G401 (cell line): Measurements from ENCODE around the gene KLHL26. TPM values are rescaled to one million over a fixed set of nuclear protein-coding genes. Genes with fewer than 3 reads are reported as not detected.

ENCODE experiments used
- DNase-seq: peaks from one replicate; pipeline ENCODE4 v3.0.0-alpha.2; 2015; ENCODE audit warnings: low spot score
- in situ Hi-C: cut with HindIII; loops from 2 replicates; pipeline ENCODE4 v1.10.0; 2016; ENCODE audit warnings: low sequenced_read_pairs, mixed read lengths
- total RNA-seq: library from RNA; depleted of rRNA; stranded (reverse); fragments of >200 nt; shearing (Covaris generic); gene quantifications from 2 replicates; pipeline ENCODE4 v1.2.3, GENCODE V29; 2014

The KLHL26 gene
- total RNA-seq, 1 experiment from 2014 or later, result 8.3 TPM

DNA sequence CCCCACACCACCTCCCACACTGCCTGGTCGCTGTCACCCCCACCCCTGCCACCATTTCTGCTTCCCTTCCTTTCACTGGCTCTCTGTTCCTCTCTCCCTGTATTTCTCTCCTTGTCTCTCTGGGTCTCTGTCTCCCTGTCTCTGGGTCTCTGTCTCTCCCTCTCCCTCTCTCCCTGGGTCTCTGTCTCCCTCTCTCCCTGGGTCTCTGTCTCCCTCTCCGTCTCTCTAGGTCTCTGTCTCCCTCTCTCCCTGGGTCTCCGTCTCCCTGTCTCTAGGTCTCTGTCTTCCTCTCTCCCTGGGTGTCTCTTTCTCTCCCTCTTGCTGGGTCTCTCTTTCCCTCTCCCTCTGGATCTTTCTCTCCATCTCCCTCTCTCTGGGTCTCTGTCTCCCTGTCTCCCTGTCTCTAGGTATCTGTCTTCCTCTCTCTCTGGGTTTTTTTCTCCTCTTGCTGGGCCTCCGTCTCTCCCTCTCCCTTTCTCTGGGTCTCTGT lies 21.6 kb downstream of the KLHL26 start:
- no peak for DNase-seq
- in situ Hi-C loops, result no loop called here

DNA sequence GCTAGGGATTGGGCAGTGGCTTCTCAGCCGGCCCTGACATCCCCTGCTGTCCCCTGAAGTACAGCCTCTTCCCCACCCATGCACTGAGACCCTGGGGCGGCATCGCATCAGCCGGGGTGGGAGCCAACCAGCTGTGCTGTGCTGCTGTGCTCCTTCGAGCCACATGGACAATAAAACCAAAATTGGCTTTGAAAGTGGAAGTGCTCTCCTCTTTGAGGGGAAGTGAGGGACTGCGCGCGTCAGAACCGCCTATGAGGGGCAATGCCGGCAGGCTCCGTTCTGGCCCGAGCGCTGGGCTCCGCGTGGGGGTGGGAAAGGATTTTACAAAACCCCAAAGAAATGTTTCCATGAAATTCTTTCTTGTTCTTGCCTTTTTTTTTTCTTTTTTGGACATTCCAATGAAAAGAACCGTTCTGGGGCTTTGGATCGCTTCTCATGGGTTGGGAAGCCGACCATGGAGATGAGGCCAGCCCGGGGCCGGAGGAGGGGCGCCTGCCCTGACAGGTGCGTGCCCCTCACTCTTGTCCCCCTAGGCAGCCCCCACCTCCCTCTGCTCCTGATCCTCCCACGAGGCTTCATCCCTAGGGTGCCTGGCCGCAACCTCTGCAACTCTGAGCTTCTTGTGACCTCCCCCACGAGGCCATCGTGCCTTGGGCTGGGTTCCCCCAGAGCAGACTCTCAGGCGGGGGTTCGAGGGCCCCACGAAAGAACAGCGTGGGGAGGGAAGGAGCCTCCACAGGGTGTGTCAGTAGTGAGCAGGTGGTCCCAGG lies 22.6 kb downstream of the KLHL26 start:
- no peak for DNase-seq
- in situ Hi-C loops, result no loop called here

DNA sequence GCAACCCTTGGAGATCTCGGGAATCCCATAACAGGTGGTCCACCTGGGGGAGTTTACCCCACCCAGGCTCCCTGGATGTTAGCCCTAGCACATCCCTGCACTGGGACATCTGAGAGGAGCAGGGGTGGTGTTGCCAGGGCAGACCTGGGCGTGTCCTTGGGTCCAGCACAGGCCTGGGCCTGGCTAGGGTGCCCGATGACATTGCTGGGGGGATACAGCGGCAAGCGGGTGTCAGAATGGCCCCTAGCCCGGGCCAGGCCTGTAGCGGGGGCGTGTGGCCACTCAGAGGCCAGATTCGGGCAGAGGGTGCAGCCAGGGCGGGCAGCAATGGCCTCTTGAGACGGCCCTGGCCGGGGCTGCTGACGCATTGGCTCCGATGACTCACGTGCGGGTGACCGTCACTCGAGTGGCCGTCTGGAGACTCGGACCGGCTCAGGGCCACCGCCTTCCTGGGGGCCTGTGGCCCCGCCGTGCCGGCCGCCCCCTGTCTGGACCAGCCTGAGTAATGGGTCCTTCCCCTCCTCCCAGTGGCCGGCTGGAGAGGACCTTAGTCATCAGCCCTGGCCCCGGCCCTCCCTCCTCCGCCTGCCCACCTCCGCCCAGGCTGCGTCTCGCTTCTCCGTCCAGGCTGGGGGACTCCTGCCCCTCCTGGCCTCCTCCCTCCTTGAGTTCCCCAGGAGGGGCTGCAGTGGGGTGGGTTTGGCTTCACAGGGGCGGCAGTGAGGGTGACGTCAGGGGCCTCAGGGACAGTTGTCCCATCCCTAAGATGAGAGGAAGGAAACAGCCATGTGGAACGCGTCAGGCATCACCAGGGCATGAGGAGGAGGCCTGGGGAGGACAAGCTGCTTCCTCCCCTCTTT lies 23.5 kb downstream of the KLHL26 start:
- in situ Hi-C loops, result no loop called here
- DNase-seq, result no peak

DNA sequence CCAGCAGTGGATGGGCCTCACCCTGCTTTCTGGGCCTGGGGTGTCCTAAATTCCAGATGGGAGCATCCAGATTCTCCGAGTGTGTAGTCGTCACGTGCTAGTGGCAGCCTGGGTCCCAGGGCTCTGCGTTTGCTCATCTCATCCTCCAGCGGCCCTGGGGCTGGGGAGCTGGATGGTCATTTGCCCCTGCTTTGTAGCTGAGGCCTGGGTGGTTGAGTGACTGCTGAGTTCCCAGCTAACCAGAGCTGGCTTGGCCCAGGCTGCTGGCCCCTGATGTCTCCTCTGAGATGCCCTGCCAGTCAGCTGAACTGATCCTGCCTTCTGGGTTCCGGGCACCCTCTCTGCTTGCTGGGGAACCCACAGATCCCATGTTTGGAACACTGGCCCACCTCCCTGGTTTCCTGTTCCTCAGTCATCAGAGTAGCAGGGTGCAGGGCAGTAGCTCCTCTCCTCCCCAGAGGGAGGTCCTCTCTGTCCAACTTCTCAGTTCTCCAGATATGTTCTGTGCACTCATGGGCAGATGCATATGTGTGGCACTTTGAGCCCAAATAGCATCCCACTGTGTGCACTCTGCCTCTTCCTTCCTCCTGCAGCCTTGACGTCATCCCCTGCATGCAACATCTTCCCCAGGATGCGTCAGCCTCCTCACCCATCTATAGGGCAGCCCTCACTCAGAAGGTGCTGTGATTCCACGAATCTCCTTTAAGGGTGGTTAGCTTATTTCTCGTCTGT lies 24.3 kb downstream of the KLHL26 start:
- in situ Hi-C loops, result no loop called here
- DNase-seq, result no peak

DNA sequence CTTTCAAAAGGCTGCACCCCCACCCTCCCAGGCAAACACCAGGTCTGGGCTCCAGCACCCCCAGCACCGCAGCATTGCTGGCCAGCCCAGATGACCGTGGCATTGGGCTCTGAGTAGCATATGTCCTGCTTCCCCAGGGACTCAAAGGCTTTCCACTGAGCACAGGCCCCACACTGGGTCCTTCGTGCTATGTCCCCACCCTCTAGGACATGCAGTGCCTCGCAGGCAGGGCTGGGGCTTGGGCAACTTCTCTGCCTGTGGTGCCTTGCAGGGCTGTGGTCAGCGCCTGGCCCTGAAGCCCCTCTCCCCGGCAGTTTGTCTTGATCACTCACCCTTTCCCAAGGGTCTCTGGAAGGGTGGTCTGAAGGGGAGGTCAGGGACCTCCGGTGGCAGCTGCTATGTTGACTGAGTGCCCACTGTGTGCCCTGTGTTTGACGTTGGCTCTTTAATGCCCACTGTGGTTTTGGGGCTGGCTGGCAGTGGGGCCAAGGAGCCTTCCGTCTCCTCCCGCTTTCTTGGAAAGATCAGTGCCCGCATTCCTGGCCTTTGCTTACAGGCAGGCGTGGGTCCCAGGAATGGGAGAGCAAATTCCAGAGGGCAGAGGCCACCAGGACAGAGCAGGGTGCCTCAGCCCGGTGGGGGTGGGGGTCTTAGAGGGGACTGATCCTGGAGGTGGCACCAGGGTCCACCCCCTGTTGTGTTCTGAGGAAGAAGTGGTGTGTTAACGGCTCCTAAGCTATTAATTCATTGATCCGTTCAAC lies 26.3 kb downstream of the KLHL26 start:
- DNase-seq, result no peak
- in situ Hi-C loops, result no loop called here

DNA sequence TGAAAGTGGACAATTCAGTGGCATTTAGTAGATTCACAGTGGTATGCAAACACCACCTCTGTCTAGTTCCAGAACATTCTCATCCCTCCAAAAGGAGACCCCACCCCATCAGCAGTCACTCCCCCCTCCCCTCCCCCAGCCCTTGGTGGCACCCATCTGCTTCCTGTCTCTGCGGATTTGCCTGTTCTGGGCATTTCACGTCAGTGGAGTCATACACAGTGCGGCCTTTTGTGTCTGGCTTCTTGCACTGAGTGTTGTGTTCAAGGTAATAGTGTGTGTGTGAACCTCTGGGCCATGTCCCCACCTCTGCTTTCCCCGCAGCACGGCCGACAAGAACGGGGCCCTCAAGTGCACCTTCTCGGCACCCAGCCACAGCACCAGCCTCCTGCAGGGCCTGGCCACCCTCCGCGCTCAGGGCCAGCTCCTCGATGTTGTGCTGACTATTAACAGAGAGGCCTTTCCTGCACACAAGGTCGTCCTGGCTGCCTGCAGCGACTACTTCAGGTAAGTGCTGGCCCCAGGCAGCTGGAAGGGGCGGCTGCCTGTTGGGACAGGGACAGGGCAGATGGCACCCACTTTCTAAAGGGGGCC lies 27.2 kb downstream of the KLHL26 start:
- in situ Hi-C loops, result no loop called here
- DNase-seq, result no peak

DNA sequence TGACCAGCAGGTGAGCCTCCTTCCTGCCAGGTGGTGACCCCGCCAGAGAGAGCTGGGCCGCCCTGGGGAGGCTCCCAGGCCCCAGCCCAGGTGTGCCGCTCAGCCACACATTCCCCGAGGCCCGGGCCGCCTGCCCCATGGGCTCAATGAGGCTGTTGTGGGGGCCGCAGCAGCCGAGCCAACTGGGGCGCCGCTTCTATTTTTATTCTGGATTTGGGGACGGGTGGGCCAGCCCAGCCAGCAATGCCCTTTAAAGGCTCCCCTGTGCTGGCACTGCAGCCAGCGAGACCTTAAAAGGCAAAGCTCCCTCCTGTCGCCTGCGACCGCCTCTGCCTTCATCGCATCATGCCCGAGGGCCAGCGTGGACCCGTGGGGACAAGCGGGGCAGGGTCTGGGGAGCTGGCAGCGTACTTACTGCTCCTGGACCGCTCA lies 29.0 kb downstream of the KLHL26 start:
- no peak for DNase-seq
- in situ Hi-C loops, result no loop called here

DNA sequence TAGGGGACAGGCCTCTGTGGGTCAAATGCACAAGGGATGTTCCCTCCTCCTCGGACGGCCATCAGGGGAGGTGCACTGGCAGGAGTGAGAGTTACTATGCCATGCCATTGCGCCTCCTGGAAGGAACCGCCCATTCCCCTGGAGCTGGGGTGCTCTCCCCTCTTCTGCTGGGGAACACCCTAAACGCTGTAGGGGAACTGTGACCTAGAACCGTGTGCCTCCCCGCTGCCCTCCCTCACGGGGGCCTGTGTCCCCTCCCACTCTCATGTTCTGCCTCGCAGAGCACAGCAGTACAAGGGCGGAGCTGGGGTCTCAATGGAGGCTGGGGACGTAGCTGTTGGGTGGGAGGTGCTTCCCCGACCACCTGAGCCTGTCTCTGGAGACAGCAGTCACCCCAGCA lies 29.5 kb downstream of the KLHL26 start:
- in situ Hi-C loops, result no loop called here
- DNase-seq, result no peak

DNA sequence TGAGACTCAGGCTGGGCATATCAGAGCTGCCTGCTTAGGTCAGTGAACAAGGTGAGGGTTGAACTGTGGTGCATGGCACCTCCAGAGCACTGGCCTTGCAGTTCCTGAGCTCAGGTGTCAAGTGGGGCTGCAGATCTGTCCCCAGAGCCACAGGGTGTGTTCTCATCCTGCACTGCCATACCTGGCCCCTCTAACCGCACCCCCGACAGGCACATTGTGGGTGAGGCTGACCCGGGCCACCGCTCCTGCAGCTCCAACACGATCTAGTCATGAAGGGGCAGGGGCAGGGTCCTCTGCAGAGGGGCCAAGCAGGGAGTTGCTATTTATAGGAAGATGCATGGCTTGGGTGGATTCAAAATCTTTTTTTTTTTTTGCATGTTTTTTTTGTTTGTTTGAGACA lies 30.0 kb downstream of the KLHL26 start:
- no peak for DNase-seq
- in situ Hi-C loops, result no loop called here

DNA sequence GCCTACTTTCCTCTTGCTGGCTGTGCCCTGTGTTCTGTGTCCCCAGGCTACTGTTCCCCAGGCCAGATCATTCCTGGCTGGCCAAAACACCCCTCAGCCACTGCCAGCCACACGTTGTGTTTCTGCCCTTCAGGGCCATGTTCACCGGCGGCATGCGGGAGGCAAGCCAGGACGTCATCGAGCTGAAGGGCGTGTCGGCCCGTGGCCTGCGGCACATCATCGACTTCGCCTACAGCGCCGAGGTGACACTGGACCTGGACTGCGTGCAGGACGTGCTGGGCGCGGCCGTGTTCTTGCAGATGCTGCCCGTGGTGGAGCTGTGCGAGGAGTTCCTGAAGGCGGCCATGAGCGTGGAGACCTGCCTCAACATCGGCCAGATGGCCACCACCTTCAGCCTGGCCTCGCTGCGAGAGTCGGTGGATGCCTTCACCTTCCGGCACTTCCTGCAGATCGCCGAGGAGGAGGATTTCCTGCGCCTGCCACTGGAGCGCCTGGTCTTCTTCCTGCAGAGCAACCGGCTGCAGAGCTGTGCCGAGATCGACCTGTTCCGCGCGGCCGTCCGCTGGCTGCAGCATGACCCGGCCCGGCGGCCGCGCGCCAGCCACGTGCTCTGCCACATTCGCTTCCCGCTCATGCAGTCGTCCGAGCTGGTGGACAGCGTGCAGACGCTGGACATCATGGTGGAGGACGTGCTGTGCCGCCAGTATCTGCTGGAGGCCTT lies 30.9 kb downstream of the KLHL26 start:
- DNase-seq, result no peak
- in situ Hi-C loops, result no loop called here

DNA sequence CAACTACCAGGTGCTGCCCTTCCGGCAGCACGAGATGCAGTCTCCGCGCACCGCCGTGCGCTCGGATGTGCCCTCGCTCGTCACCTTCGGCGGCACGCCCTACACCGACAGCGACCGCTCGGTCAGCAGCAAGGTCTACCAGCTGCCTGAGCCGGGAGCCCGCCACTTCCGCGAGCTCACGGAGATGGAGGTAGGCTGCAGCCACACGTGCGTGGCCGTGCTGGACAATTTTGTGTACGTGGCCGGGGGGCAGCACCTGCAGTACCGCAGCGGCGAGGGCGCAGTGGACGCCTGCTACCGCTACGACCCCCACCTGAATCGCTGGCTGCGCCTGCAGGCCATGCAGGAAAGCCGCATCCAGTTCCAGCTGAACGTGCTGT lies 31.4 kb downstream of the KLHL26 start:
- in situ Hi-C loops, result no loop called here
- no peak for DNase-seq

DNA sequence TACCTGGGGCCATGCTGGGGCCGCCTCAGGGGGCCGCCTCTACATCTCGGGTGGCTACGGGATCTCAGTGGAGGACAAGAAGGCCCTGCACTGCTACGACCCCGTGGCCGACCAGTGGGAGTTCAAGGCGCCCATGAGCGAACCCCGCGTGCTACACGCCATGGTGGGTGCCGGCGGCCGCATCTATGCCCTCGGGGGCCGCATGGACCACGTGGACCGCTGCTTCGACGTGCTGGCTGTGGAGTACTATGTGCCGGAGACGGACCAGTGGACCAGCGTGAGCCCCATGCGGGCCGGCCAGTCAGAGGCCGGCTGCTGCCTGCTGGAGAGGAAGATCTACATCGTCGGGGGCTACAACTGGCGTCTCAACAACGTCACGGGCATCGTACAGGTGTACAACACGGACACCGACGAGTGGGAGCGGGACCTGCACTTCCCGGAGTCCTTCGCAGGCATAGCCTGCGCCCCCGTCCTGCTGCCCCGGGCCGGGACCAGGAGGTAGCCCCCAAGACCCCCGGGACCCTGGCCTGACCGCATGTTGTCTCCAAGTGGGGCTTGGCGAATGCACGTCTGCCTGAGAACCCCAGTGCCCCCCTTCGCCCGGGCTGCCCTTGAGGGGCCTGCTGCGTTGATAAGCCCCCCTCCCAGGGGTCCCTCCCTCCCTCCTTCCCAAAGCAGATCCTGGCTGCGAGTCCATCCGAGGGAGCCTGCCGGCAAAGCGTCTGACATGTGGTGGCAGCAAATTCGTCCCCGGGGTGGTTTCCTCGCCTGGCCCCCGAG lies 32.1 kb downstream of the KLHL26 start:
- DNase-seq, result no peak
- in situ Hi-C loops, result no loop called here

DNA sequence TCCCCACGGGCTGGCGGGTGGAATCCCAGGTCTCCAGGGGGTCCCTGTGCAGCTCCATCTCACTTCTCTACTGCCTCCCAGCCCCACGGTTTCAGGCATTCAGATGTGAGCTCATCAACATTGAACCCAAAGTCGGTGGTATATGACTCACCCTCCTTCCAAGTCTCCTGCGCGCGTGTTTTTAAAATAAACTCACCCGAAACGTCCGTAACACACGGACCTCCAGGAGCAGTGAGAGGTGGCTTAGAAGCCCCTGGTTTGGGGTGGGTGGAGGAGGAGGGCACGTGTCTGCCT lies 32.6 kb downstream of the KLHL26 start:
- no peak for DNase-seq
- in situ Hi-C loops, result no loop called here

DNA sequence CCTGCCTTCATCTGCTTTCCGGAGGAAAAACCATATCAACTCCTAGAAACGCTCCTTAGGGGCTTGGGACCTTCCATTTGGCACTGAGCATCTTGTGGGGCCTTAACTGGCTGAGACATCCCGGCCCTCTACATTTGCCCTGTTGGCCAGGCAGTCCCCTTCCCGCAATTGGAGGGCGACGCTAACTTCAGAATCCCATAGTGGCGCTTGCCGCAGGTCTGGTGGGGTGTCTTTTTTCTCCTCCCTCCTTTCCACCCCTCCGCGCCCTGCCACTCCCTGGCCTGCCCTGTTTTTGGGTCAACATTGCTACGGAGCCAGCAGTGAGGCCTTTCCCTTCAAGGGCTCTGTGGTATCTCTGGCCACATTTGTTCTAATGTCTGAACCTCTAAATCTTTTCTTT lies 33.1 kb downstream of the KLHL26 start:
- in situ Hi-C loops, result no loop called here
- no peak for DNase-seq

DNA sequence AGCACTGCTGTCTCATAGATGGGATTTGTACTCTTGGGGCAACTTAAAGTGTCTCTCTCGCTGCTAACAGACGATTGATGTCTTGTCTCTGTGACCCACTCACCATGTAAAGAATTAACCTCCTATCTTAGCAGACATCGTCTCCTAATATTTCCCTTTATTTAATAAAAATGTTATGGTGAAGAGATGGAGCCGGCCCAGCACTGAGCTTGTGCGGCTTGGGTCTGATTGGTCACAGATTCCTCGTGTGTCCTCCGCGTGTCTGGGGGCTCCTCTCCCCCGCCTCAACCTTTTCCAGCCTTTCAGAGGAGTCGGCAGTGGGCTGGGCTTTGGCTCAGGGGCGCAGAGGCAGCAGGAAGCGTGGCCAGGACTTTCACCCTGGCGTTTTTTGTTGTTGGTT lies 33.5 kb downstream of the KLHL26 start:
- DNase-seq, result no peak
- in situ Hi-C loops, result no loop called here

DNA sequence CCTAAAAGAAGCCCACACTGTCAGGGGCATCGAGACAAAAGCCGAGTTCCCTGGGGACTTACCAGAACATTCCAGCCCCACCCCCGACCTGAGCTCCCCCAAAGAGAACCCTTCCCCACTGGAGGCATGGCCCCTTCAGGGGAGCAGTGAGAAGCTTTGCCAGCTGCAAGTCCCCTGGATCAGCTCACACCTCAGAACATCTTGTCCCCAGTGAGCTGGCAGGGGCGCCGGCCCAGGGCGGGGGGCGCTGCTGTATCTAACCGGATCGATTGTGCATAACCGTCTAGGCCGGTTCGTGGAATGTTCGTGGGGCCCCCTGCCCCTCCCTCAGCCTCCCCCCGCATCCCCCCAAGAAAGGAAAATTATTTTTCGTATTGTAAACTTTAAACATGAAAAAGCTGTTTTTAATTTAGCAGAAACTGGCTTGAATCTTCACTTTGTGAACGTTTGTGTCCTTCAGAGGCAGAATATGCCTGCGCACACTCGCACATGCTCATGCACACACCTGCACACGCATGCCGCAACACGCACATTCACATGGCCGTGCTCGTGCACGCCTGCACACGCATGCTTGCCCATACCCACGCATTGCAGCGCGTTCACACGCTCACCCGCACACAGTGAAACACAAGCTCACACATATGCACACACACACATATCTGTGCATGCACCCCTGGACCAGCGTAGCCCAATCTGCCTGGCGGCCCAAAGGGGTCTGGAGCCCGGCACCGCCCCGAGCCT lies 34.6 kb downstream of the KLHL26 start:
- DNase-seq, result no peak
- in situ Hi-C loops, result no loop called here

DNA sequence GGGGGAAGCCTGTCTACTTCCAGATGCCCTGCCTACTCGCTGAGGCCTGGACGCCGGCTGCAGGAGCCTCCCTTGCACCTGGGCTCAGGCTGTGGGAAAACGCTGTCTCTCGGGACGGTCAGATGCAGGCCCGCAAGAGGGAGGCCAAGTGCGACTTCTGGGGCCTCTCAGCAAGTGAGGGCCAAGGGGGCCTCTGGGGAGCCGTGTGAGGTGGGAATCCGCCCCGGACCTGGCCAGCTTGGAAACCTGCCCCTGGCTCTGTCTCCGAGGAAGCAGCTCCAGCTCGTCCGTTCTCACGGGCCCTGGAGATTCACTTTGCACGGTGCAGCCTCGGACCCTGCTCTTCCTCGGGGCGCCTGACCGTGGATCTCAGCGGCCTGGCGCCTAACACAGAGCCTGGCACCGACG lies 35.2 kb downstream of the KLHL26 start:
- in situ Hi-C loops, result no loop called here
- DNase-seq, result no peak
